Fibroblast of lung (primary cell): Measurements from ENCODE around the gene RANBP1. TPM values are rescaled to one million over a fixed set of nuclear protein-coding genes. Genes with fewer than 3 reads are reported as not detected.

Experiments used
- DNase-seq, 2 donors: peaks; one replicate each; pipeline versions ENCODE4 v3.0.0 to v3.0.0-alpha.2; 2010; ENCODE audit warnings: low read depth in 2 of 2
- H2AFZ ChIP-seq: 2 replicates; pipeline ENCODE4 v1.5.1; 2012; ENCODE audit warnings: low read length, control low read depth, inconsistent platforms
- H3K27ac ChIP-seq: 2 replicates; pipeline ENCODE4 v1.5.1; 2011; ENCODE audit warnings: low read length, control low read depth; ENCODE audit not compliant: insufficient read depth
- H3K27me3 ChIP-seq: 2 replicates; pipeline ENCODE4 v1.5.1; 2011; ENCODE audit warnings: mild to moderate bottlenecking, low read length; ENCODE audit not compliant: control insufficient read depth, insufficient read depth
- H3K36me3 ChIP-seq: 2 replicates; pipeline ENCODE4 v1.5.1; 2011; ENCODE audit warnings: low read length; ENCODE audit not compliant: control insufficient read depth, insufficient read depth
- H3K4me1 ChIP-seq: 2 replicates; pipeline ENCODE4 v1.5.1; 2011; ENCODE audit warnings: low read length; ENCODE audit not compliant: control insufficient read depth, insufficient read depth; ENCODE audit errors: extremely low read depth
- H3K4me2 ChIP-seq: 2 replicates; pipeline ENCODE4 v1.5.1; 2011; ENCODE audit warnings: low read length, control low read depth; ENCODE audit not compliant: insufficient read depth; ENCODE audit errors: extremely low read depth
- H3K4me3 ChIP-seq, 4 experiments: fragments of 200-600 bp in 1 of 4; sonication (generic) in 1 of 4; replicated peaks in 1 of 4; 2 replicates each; pipeline ENCODE4 v1.5.1; 2011 to 2016; ENCODE audit warnings: low read length in 4 of 4, low read depth in 3 of 4, mild to moderate bottlenecking in 3 of 4, control low read depth in 2 of 4, inconsistent platforms in 1 of 4, mixed read lengths in 1 of 4; ENCODE audit not compliant: insufficient read depth in 1 of 4; ENCODE audit errors: control extremely low read depth in 1 of 4
- H3K79me2 ChIP-seq: 2 replicates; pipeline ENCODE4 v1.5.1; 2012; ENCODE audit warnings: mild to moderate bottlenecking, low read length, inconsistent platforms; ENCODE audit not compliant: control insufficient read depth, insufficient read depth
- H3K9ac ChIP-seq: 2 replicates; pipeline ENCODE4 v1.5.1; 2011; ENCODE audit warnings: mild to moderate bottlenecking, low read length, control low read depth; ENCODE audit not compliant: insufficient read depth
- H3K9me3 ChIP-seq: 2 replicates; pipeline ENCODE4 v1.5.1; 2012; ENCODE audit warnings: low read depth, low read length; ENCODE audit not compliant: control insufficient read depth, insufficient read depth
- H4K20me1 ChIP-seq: 2 replicates; pipeline ENCODE4 v1.5.1; 2011; ENCODE audit warnings: low read length; ENCODE audit not compliant: control insufficient read depth, insufficient read depth; ENCODE audit errors: extremely low read depth
- EZH2 ChIP-seq: IDR thresholded peaks from 2 replicates; pipeline ENCODE4 v1.5.1; 2012; ENCODE audit warnings: low read length, control low read depth, mild to moderate bottlenecking; ENCODE audit errors: missing control alignments
- polyA plus RNA-seq, 2 donors: library from polyadenylated mRNA; depleted of rRNA in 1 of 2; stranded (reverse) in 1 of 2; unstranded in 1 of 2; fragments of >200 nt; gene quantifications; 2 replicates each; pipeline ENCODE4 v1.2.1, GENCODE V29; 2011 to 2012; ENCODE audit warnings: missing spikeins in 1 of 2
- total RNA-seq: library from RNA; depleted of rRNA; stranded (reverse); fragments of >200 nt; gene quantifications from 2 replicates; pipeline ENCODE4 v1.2.1, GENCODE V29; 2014
- TF ChIP-seq, protein P1 (sequence below), 2 donors: IDR thresholded peaks in 1 of 2; conservative IDR thresholded peaks in 1 of 2; 1 replicate in 1 of 2; 2 replicates in 1 of 2; pipeline ENCODE4 v1.5.1; 2011 to 2012; ENCODE audit warnings: low read length in 2 of 2, control low read depth in 1 of 2, inconsistent platforms in 1 of 2, low read depth in 1 of 2, mild to moderate bottlenecking in 1 of 2

Gene RANBP1
- total and polyA plus RNA-seq, 2 donors (not counting 1 experiment from before 2014, with no cell fraction given), result 88.5 to 178 TPM

DNA sequence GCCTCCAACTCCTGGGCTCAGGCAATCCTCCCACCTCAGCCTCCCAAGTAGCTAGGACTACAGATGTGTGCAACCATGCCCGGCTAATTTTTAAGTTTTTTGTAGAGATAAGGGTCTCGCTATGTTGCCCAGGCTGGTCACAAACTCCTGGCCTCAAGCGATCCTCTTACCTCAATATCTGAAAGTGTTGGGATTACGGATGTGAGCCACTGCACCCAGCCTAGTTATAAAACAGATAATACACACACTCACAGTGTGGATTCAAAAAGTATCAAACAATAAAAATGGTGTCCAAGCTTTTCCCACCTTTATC, 35.3 kb downstream of the RANBP1 start:
- DNase-seq, result no peak
- H3K4me1 ChIP-seq, result no peaks in the 10 kb centered on the region
- TF ChIP-seq, protein P1, sequence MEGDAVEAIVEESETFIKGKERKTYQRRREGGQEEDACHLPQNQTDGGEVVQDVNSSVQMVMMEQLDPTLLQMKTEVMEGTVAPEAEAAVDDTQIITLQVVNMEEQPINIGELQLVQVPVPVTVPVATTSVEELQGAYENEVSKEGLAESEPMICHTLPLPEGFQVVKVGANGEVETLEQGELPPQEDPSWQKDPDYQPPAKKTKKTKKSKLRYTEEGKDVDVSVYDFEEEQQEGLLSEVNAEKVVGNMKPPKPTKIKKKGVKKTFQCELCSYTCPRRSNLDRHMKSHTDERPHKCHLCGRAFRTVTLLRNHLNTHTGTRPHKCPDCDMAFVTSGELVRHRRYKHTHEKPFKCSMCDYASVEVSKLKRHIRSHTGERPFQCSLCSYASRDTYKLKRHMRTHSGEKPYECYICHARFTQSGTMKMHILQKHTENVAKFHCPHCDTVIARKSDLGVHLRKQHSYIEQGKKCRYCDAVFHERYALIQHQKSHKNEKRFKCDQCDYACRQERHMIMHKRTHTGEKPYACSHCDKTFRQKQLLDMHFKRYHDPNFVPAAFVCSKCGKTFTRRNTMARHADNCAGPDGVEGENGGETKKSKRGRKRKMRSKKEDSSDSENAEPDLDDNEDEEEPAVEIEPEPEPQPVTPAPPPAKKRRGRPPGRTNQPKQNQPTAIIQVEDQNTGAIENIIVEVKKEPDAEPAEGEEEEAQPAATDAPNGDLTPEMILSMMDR (conservative IDR thresholded peaks at IDR 0.05 in 1 of 2, IDR thresholded peaks at IDR 0.05 in 1 of 2; ENCODE audit: low read depth in 1 of 2, low read length in 2 of 2), result no peak
- TF ChIP-seq EZH2, result no peak
- H3K27ac ChIP-seq, result no peak overlapping the region
- H3K9me3 ChIP-seq, result no peaks in the 10 kb centered on the region
- no peak overlapping the region for H3K9ac ChIP-seq
- H3K4me2 ChIP-seq, result no peak overlapping the region
- H3K4me3 ChIP-seq, result no peak overlapping the region
- H3K27me3 ChIP-seq, result no peaks in the 10 kb centered on the region
- no peaks in the 10 kb centered on the region for H3K79me2 ChIP-seq
- H2AFZ ChIP-seq, result no peak overlapping the region
- H3K36me3 ChIP-seq, result no peaks in the 10 kb centered on the region
- no peaks in the 10 kb centered on the region for H4K20me1 ChIP-seq

DNA sequence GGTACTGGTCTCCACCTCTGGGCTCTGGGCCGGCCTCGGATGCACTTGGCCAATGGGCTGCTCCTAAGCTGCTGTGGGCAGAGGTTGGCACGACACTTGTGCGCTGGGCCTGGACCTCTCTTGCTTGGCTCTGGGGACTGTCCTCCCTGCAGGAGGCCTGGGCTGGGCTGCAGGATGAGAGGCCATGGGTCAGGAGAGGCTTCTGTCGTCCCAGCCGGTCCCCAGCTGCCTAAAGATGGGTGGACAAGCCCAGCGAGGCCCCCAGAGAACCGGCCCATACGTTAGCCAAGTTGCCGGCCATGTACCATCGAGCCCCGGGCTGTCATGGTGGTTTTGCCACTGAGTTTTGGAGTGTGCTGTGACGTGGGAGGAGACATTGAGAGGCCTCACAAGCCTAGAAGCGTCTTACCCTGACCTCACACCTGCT, 36.6 kb downstream of the RANBP1 start:
- TF ChIP-seq, protein P1 (conservative IDR thresholded peaks at IDR 0.05 in 1 of 2, IDR thresholded peaks at IDR 0.05 in 1 of 2; ENCODE audit: low read depth in 1 of 2, low read length in 2 of 2), result no peak
- no peak overlapping the region for H3K27ac ChIP-seq
- no peaks in the 10 kb centered on the region for H3K27me3 ChIP-seq
- no peak overlapping the region for H2AFZ ChIP-seq
- no peak overlapping the region for H3K9ac ChIP-seq
- no peaks in the 10 kb centered on the region for H4K20me1 ChIP-seq
- H3K9me3 ChIP-seq, result no peaks in the 10 kb centered on the region
- no peaks in the 10 kb centered on the region for H3K36me3 ChIP-seq
- H3K4me3 ChIP-seq, result no peak overlapping the region
- no peaks in the 10 kb centered on the region for H3K79me2 ChIP-seq
- no peak for DNase-seq
- H3K4me2 ChIP-seq, result no peak overlapping the region
- H3K4me1 ChIP-seq, result no peaks in the 10 kb centered on the region

DNA sequence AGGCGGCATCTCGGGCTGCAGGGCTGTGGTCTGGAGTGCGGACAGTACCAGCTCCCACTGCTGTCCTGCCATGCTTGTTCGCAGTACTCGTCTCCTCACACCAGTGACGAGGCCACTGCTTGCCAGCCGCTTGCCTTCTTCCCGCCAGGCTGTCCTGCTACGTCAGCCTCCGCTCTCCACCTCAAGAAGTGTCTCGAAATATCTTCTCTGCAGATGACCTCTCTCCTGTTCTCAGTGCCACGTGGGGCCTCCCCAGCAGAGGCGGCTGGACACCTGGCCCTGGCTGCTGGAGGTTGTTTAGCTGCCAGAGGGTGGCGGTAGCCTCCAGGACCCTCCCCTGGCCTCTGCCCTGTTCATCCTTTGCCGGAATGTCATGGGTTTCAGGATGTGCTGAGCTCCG, 38.0 kb downstream of the RANBP1 start:
- Histone ChIP-seq H3K4me1 (no peaks in the 10 kb centered on the region), H4K20me1 (no peaks in the 10 kb centered on the region), H3K4me2 (peak overlapping the region; percentile 51), H3K36me3 (no peaks in the 10 kb centered on the region), H3K27ac (no peak overlapping the region), H2AFZ (no peak overlapping the region), H3K9ac (no peak overlapping the region), H3K9me3 (no peaks in the 10 kb centered on the region), H3K4me3 (no peak overlapping the region), H3K27me3 (no peaks in the 10 kb centered on the region), H3K79me2 (no peaks in the 10 kb centered on the region)
- TF ChIP-seq, protein P1 (conservative IDR thresholded peaks at IDR 0.05 in 1 of 2, IDR thresholded peaks at IDR 0.05 in 1 of 2; ENCODE audit: low read depth in 1 of 2, low read length in 2 of 2), result peak in 1 of 2 donors; percentile 8
- TF ChIP-seq EZH2, result no peak
- DNase-seq, result no peak
